DMS53 treated with DMSO at 0.1 percent for 48 hours (cell line): ENCODE measurements around the gene PTPRR.

Experiments
- DNase-seq: peaks from one replicate; lab custom pipeline; 2025; ENCODE audit not compliant: unreplicated experiment; lab: John Stamatoyannopoulos, UW

PTPRR gene

DNA sequence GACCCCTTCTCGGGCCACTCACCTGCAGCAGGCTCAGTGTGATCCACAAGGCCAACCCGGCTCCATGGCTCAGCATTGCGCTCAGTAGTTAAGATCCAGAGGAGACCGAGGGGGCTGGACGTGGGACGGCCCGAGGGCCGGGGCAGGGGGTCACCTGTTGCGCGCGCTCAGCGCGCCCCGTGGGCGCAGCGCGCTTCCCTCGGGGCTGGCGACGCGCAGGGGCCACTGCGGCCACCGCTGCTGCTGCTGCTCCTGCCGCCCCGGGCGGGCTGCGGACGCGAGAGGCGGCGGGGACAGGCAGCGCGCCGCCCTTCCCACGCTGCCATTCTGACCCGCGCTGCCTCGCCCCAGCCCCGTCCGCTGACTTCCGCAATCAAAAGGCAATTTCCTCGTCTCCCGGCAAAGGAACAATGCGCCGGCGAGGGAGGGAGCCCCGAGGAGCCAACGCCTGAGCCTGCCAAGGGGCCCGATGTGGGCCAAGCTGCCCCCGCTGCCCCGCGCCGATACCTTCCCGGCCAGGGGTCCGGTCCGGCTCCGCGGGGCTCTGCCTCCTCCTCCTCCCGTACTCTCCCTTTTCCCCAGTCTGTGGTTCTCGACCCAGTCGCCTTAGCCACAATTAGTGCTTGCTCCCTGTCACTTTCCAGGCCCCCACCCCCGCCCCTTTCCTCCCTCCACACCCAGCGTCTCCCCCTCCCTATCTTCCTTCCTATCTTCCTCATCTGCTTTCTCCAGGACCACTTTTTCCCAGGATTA lies 310.6 kb downstream of the PTPRR start:
- peak; percentile 16 for DNase-seq

GRCh38 chr12:70609203-70609602 lies 311.3 kb downstream of the PTPRR start:
- DNase-seq: no peak

DNA sequence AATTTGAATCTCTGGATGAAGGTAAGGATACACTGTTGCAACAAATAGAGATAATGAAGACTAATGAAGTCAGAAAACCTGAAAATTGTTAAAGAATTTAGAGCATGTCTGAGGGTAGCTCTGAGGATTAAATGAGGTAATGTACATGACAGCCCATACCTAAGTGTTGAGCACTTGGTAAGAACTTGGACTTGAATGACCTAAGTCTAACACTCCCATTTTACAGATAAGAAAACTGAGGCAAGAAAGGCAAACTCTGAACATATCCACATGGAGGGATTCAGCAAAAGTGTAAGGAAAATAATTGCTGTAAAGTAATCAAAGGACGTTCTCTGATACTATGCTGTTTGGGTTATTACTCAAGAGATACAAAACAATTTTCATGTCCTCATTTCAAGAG lies 312.4 kb downstream of the PTPRR start:
- DNase-seq: no peak

DNA sequence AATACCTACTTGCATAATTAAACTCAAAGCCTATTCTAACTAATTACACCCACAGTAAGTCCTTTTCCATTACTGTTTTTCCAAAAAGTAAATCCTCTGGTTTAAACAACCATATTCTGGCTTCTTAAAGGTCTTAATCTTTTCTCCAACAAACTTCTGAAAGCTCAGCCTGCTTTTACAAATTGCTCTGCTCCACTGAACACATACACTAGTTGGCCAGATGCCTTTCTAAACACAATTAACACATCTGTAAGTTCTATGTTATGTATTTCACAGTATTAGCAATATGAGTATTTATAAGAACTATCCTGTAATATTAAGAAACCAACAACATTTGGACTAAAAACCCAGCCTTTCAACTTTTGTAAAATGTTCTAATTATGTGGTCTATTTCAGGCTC lies 313.4 kb downstream of the PTPRR start:
- DNase-seq: no peak

GRCh38 chr12:70605976-70606375 lies 314.6 kb downstream of the PTPRR start:
- no peak for DNase-seq

DNA sequence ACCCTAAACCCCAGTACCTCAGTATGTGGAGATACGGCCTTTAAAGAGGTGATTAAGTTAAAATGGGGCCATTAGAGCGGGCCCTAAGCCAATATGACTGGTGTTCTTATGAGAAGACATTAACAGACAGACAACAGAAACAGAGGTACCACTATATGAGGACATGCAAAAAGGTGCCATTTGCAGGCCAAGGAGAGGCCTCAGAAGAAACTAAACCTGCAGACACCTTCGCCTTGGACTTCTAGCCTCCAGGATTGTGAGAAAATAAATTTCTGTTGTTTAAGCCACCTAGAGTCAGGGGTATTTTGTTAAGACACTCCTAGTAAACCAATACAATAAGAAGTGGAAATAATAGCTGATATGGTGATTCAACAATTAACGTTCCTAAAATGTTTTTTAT lies 315.9 kb downstream of the PTPRR start:
- no peak for DNase-seq

DNA sequence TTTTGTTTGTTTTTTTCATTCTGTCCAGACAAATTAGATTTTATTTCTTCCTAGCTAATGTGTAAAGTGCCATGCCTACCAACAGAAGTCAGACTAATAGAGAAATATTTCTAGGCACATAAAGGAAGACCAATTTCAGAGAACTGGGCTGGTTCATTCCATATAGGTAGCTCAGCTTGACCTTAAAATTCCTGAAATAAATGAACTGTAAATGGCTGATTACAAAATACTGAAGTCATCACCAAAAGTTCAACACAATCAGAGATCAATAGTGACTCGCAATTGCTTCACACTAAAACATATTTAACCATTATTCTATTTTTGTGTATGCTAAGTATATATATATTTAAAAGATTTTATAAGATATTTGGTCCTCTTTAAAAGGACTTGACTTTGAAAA lies 317.5 kb downstream of the PTPRR start:
- no peak for DNase-seq

GRCh38 chr12:70598467-70599193 lies 321.9 kb downstream of the PTPRR start:
- peak; percentile 74 for DNase-seq

DNA sequence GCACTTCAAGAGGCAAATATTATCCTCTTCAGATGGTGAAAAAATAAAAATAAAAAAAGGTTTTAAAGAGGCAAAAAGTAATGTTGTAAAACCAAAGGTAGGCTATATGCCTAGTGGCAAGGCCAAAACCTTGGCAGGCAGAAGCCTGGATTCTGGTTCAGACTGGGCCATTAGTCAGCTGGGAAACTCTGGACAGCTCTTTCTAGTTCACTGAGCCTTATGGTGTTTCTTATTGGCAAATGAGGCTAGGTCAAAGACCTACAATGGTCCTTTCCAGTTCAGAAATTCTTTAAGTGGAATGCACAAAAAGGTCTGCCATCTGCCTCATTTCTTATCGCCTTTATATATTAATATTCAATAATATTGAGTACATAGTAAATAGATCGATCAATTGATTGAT lies 327.9 kb downstream of the PTPRR start:
- DNase-seq: no peak

GRCh38 chr12:70590549-70591226 lies 329.9 kb downstream of the PTPRR start:
- DNase-seq: no peak

GRCh38 chr12:70590051-70590450 lies 330.5 kb downstream of the PTPRR start:
- DNase-seq: peak; percentile 79
